ENCODE measurements around the gene ISM1.

ISM1 gene

GRCh38 chr20:13278812-13279570 is 57.9 kb downstream of the ISM1 start:
- no peak overlapping the region for H3K4me3 ChIP-seq (ENCODE audit: low read depth, low read length)
- TF ChIP-seq, protein P1, sequence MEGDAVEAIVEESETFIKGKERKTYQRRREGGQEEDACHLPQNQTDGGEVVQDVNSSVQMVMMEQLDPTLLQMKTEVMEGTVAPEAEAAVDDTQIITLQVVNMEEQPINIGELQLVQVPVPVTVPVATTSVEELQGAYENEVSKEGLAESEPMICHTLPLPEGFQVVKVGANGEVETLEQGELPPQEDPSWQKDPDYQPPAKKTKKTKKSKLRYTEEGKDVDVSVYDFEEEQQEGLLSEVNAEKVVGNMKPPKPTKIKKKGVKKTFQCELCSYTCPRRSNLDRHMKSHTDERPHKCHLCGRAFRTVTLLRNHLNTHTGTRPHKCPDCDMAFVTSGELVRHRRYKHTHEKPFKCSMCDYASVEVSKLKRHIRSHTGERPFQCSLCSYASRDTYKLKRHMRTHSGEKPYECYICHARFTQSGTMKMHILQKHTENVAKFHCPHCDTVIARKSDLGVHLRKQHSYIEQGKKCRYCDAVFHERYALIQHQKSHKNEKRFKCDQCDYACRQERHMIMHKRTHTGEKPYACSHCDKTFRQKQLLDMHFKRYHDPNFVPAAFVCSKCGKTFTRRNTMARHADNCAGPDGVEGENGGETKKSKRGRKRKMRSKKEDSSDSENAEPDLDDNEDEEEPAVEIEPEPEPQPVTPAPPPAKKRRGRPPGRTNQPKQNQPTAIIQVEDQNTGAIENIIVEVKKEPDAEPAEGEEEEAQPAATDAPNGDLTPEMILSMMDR (IDR thresholded peaks at IDR 0.05; ENCODE audit: low read depth, low read length, missing control alignments) = no peak
- DNase-seq (ENCODE audit: low read depth) = no peak

DNA sequence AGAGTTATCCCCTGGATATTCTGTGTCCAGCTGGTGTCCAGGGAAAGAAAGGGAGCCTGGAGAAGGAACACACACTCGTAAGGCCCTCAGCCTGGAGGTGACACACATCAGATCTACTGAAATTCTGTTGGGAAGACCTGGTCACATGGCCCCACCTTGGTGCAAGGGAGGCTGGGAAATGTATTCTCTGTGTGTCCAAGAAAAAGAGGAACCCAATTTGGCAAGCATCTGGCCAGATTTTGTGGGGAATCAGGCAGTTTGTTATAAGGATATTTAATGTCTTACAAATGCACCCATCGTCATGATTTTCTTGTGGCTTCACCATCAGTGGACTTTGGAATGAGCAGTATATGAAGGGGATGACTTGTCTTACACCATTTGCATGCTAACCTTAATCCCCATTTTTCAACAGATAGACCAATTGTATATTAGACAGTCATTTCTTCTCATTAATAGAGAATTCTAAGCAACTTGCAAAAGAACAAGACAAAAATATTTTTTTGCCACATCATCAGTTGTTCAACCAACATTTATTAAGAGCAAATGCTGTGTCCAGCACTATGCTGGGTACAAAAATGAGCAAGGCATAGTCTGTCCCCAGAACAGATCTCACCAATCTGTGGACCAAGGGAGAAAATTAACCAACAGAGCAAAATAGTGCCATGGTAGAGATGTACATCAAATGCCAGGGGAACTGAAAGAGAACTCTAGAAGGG is 59.7 kb downstream of the ISM1 start:
- H3K4me3 ChIP-seq (ENCODE audit: low read depth, low read length) = no peak overlapping the region
- DNase-seq (ENCODE audit: low read depth) = no peak
- TF ChIP-seq, protein P1 (IDR thresholded peaks at IDR 0.05; ENCODE audit: low read depth, low read length, missing control alignments) = no peak

DNA sequence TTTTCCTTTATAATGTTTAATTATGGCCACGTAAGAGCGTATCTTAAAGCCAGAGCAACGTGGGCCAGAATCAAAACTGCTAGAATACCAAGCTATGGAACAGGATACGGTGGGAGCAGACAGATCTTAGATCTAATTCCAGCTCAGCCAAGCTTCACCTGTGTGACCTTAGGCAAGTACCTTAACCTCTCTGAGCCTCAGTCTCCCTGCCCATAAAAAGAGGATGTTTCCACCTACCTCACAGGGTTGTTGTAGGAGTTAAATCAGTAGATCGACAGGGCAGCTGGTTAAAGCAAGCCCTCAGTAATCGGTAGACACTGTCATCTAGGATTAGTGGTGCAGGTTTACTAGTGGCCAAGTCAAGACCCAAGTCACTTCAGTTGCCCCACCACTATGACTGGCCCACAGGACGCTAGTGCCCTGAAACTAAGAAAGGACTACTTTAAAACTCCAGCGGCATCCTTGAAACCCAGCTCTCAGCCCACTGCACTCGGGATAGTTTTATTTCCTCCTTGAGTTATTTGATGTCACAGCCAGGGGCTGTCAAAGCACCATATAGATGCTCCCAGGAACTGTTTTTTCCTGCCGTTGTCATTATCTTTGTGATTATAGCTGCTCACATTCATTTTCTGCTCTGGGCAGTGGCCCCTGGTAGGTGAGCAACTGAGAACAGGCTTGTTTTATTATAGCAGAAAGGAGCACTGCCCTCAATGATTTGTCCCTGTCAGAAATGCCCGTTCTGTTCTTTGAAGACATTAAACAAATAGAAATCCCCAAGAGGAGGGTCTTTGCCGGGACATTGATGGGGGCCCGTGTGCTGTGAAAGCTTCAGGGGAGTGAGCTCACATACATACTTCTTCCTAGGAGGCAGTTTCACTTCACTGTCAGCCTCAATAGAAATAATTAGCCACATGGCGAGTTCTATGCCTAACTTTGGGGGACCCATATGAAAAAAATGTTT is 63.1 kb downstream of the ISM1 start:
- no peak overlapping the region for H3K4me3 ChIP-seq (ENCODE audit: low read depth, low read length)
- no peak for DNase-seq (ENCODE audit: low read depth)
- TF ChIP-seq, protein P1 (IDR thresholded peaks at IDR 0.05; ENCODE audit: low read depth, low read length, missing control alignments) = no peak

GRCh38 chr20:13284830-13285229 is 63.8 kb downstream of the ISM1 start:
- DNase-seq (ENCODE audit: low read depth) = no peak
- no peak overlapping the region for H3K4me3 ChIP-seq (ENCODE audit: low read depth, low read length)
- TF ChIP-seq, protein P1 (IDR thresholded peaks at IDR 0.05; ENCODE audit: low read depth, low read length, missing control alignments) = no peak

- no peak overlapping the region for H3K4me3 ChIP-seq (ENCODE audit: low read depth, low read length)
- no peak for DNase-seq (ENCODE audit: low read depth)
- TF ChIP-seq, protein P1 (IDR thresholded peaks at IDR 0.05; ENCODE audit: low read depth, low read length, missing control alignments) = no peak
Measured at GRCh38 chr20:13285408-13285807, 64.3 kb downstream of the ISM1 start.

GRCh38 chr20:13286052-13286451 is 65.0 kb downstream of the ISM1 start:
- H3K4me3 ChIP-seq (ENCODE audit: low read depth, low read length) = no peak overlapping the region
- TF ChIP-seq, protein P1 (IDR thresholded peaks at IDR 0.05; ENCODE audit: low read depth, low read length, missing control alignments) = no peak
- no peak for DNase-seq (ENCODE audit: low read depth)

All from GM12864 (cell line).